ENCODE data around the gene HDAC4. TPM values are rescaled to one million over a fixed set of nuclear protein-coding genes. Genes with fewer than 3 reads are reported as not detected.

HDAC4 gene
- total RNA-seq, 1 experiment from 2014 or later: 32.0 TPM

GRCh38 chr2:239137898-239138283 lies 262.9 kb downstream of the HDAC4 start:
- Mint-ChIP-seq H3K27me3 (ENCODE audit: low read depth) (no peaks in the 10 kb centered on the region), H3K27ac (no peak overlapping the region; a peak in 1 of 7 replicates), H3K4me1 (no peaks in the 10 kb centered on the region), H3K4me3 (no peak overlapping the region), H3K36me3 (ENCODE audit: insufficient read depth in 1 of 3, low read depth in 3 of 3) (peaks cover 26 to 53% (median 40%) of the 10 kb centered on the region in 3 experiments; a peak in 6 of 7 replicates), H3K9me3 (no peaks in the 10 kb centered on the region)
- Histone ChIP-seq H2AFZ (ENCODE audit: low read length) (no peak overlapping the region), H2BK5ac (ENCODE audit: insufficient read length, low read length) (no peak overlapping the region), H3K4ac (ENCODE audit: low read depth, low read length) (no peak overlapping the region), H4K91ac (ENCODE audit: insufficient read length, low read depth, low read length) (no peak overlapping the region), H2AK5ac (ENCODE audit: insufficient read length, low read length) (no peak overlapping the region), H2BK15ac (ENCODE audit: low read depth, low read length) (no peak overlapping the region), H3K56ac (ENCODE audit: insufficient read length, low read depth, low read length) (no peak overlapping the region), H3K23me2 (ENCODE audit: insufficient read length, low read depth, low read length, poor library complexity, severe bottlenecking) (no peaks in the 10 kb centered on the region), H3K23ac (ENCODE audit: insufficient read length, low read depth, low read length) (no peak overlapping the region), H2BK12ac (ENCODE audit: insufficient read length, low read depth, low read length) (no peak overlapping the region), H3K9ac (ENCODE audit: extremely low read depth, insufficient read length, low read length) (no peak overlapping the region), H3K9me3 (ENCODE audit: control insufficient read depth, low read depth, low read length) (no peaks in the 10 kb centered on the region), H3K79me1 (ENCODE audit: insufficient read depth, low read depth, low read length, poor library complexity, severe bottlenecking) (no peaks in the 10 kb centered on the region), H4K8ac (replicated peaks; ENCODE audit: insufficient read length, low read depth, low read length) (no peak overlapping the region), H3T11ph (ENCODE audit: low read length) (no peak overlapping the region), H3K18ac (ENCODE audit: insufficient read length, low read depth, low read length) (no peak overlapping the region), H3K27ac (ENCODE audit: insufficient read length, low read depth, low read length) (no peak overlapping the region), H3K27me3 (ENCODE audit: insufficient read depth, low read length) (no peaks in the 10 kb centered on the region), H2BK20ac (ENCODE audit: low read depth, low read length, poor library complexity, severe bottlenecking) (no peak overlapping the region), H3K4me2 (ENCODE audit: insufficient read depth, insufficient read length, low read length) (no peak overlapping the region), H3K4me1 (ENCODE audit: insufficient read depth, low read length) (no peaks in the 10 kb centered on the region), H3K14ac (ENCODE audit: insufficient read depth, low read length) (no peak overlapping the region), H2BK120ac (ENCODE audit: low read depth, low read length, poor library complexity, severe bottlenecking) (no peak overlapping the region), H4K20me1 (ENCODE audit: control insufficient read depth, insufficient read depth, insufficient read length) (no peaks in the 10 kb centered on the region), H3K79me2 (ENCODE audit: insufficient read depth, low read length) (no peaks in the 10 kb centered on the region), H4K5ac (ENCODE audit: insufficient read length, low read depth, low read length) (no peak overlapping the region)
- WGBS (ENCODE audit: extremely low coverage, insufficient read length, low lambda C conversion rate): 100% methylated on average over 1 of the region's 3 CpGs
- no peak for TF ChIP-seq CTCF (conservative IDR thresholded peaks at IDR 0.05)
- no peak for DNase-seq
